Sigmoid colon (tissue), 4 donors: ENCODE measurements around the gene PDK2.

ENCODE experiments used
- CTCF ChIP-seq, 4 experiments: fragments of 450-650 bp in 3 of 4; fragments of 200-600 bp in 1 of 4; IDR thresholded peaks; one replicate each; pipeline ENCODE4 v1.5.1; 2016 to 2019; ENCODE audit warnings: antibody characterized with exemption in 4 of 4, mild to moderate bottlenecking in 3 of 4, moderate library complexity in 2 of 4
- EP300 ChIP-seq, 4 donors: sonication (generic); formaldehyde crosslinking; IDR thresholded peaks; one replicate each; pipeline ENCODE4 v1.6.1; 2017; ENCODE audit warnings: antibody characterized with exemption in 4 of 4
- POLR2A ChIP-seq, 2 donors: fragments of 450-650 bp; IDR thresholded peaks; one replicate each; pipeline ENCODE4 v1.6.1; 2016; ENCODE audit warnings: antibody characterized with exemption in 2 of 2, mild to moderate bottlenecking in 2 of 2, moderate library complexity in 2 of 2
- POLR2AphosphoS5 ChIP-seq, 4 donors: sonication (generic); formaldehyde crosslinking; IDR thresholded peaks; one replicate each; pipeline ENCODE4 v1.6.1; 2017; ENCODE audit warnings: antibody characterized with exemption in 4 of 4

GRCh38 chr17:50107790-50108414, 12.8 kb downstream of the PDK2 start:
- no peak for TF ChIP-seq POLR2A (IDR thresholded peaks at IDR 0.05)
- no peak for TF ChIP-seq CTCF (IDR thresholded peaks at IDR 0.05)
- no peak for TF ChIP-seq POLR2AphosphoS5 (IDR thresholded peaks at IDR 0.05)
- no peak for TF ChIP-seq EP300 (IDR thresholded peaks at IDR 0.05)
